Measurements from ENCODE around the gene DEPDC1B.

GRCh38 chr5:60670749-60671148 lies 29.2 kb downstream of the DEPDC1B start:
- TF ChIP-seq POLR2A (IDR thresholded peaks at IDR 0.05) (no peak), CTCF (IDR thresholded peaks at IDR 0.05) (no peak)

All from esophagus squamous epithelium (tissue), 4 donors.